GM20000 (cell line): ENCODE measurements around the gene TNFRSF18.

Experiments used
- DNase-seq: peaks from one replicate; pipeline ENCODE4 v3.0.0; 2012; ENCODE audit warnings: low spot score
- CTCF ChIP-seq: IDR thresholded peaks from 2 replicates; pipeline ENCODE4 v1.5.1; 2012; ENCODE audit warnings: mild to moderate bottlenecking, control low read depth; ENCODE audit errors: extremely low read depth, missing control alignments

Gene TNFRSF18

GRCh38 chr1:1191734-1192133 is 14.7 kb downstream of the TNFRSF18 start:
- TF ChIP-seq CTCF = no peak
- DNase-seq = no peak

- DNase-seq = no peak
- TF ChIP-seq CTCF = no peak
Observed at GRCh38 chr1:1189111-1189510, 17.3 kb downstream of the TNFRSF18 start.

GRCh38 chr1:1187938-1188337 is 18.5 kb downstream of the TNFRSF18 start:
- TF ChIP-seq CTCF = no peak
- DNase-seq = no peak

GRCh38 chr1:1185101-1185765 is 21.2 kb downstream of the TNFRSF18 start:
- no peak for DNase-seq

GRCh38 chr1:1183833-1184775 is 22.3 kb downstream of the TNFRSF18 start:
- TF ChIP-seq CTCF = no peak

More at GRCh38 chr1:1185101-1185765, 21.2 kb downstream of the TNFRSF18 start:
- TF ChIP-seq CTCF = no peak

GRCh38 chr1:1183221-1183747 is 23.1 kb downstream of the TNFRSF18 start:
- no peak for TF ChIP-seq CTCF
- DNase-seq = no peak

More at GRCh38 chr1:1183833-1184775, 22.3 kb downstream of the TNFRSF18 start:
- no peak for DNase-seq
